SH-SY5Y (cell line): ENCODE data around the gene TBL3.

Experiments
- GATA2 ChIP-seq: IDR thresholded peaks from 2 replicates; pipeline ENCODE4 v1.6.1; 2011; ENCODE audit warnings: mild to moderate bottlenecking, low read depth, low read length
- GATA3 ChIP-seq: IDR thresholded peaks from 2 replicates; pipeline ENCODE4 v1.6.1; 2011; ENCODE audit warnings: low read depth, mild to moderate bottlenecking, low read length, moderate library complexity

GRCh38 chr16:1960665-1961630 is 10.9 kb upstream of the TBL3 start:
- TF ChIP-seq GATA3 = no peak
- no peak for TF ChIP-seq GATA2
